ENCODE measurements around the gene ABHD16A.

ABHD16A gene

DNA sequence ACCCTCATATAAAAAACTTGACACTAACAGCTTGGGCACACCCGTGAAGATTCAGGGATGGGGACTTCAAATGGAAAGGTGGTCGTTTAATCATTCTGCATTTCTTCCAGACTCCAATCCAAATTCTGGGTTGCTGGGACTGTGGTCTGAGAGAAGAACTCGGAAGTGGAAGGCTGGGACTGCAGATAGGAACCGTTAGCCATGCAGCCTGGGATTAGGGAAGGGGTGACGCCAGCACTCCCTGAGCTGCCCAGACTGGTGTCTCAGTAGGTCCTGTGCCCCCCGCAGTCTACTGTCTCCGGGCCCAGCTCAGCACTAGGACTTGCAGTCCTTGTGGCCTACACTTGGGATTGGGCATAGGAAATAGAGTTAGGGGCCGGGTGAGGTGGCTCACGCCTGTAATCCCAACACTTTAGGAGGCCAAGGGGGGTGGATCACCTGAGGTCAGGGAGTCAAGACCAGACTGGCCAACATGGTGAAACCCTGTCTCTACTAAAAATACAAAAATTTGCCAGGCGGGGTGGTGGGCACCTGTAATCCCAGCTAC is 33.7 kb upstream of the ABHD16A start:
- TF ChIP-seq, protein P1, sequence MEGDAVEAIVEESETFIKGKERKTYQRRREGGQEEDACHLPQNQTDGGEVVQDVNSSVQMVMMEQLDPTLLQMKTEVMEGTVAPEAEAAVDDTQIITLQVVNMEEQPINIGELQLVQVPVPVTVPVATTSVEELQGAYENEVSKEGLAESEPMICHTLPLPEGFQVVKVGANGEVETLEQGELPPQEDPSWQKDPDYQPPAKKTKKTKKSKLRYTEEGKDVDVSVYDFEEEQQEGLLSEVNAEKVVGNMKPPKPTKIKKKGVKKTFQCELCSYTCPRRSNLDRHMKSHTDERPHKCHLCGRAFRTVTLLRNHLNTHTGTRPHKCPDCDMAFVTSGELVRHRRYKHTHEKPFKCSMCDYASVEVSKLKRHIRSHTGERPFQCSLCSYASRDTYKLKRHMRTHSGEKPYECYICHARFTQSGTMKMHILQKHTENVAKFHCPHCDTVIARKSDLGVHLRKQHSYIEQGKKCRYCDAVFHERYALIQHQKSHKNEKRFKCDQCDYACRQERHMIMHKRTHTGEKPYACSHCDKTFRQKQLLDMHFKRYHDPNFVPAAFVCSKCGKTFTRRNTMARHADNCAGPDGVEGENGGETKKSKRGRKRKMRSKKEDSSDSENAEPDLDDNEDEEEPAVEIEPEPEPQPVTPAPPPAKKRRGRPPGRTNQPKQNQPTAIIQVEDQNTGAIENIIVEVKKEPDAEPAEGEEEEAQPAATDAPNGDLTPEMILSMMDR (IDR thresholded peaks at IDR 0.05; ENCODE audit: low read depth, low read length, missing control alignments): no peak
- peak overlapping the region; percentile 99 for H3K4me3 ChIP-seq (ENCODE audit: low read depth, low read length)
- in situ Hi-C loops (cut with HindIII; ENCODE audit: low sequenced_read_pairs): no loop called here
- DNase-seq (ENCODE audit: low read depth): no peak

DNA sequence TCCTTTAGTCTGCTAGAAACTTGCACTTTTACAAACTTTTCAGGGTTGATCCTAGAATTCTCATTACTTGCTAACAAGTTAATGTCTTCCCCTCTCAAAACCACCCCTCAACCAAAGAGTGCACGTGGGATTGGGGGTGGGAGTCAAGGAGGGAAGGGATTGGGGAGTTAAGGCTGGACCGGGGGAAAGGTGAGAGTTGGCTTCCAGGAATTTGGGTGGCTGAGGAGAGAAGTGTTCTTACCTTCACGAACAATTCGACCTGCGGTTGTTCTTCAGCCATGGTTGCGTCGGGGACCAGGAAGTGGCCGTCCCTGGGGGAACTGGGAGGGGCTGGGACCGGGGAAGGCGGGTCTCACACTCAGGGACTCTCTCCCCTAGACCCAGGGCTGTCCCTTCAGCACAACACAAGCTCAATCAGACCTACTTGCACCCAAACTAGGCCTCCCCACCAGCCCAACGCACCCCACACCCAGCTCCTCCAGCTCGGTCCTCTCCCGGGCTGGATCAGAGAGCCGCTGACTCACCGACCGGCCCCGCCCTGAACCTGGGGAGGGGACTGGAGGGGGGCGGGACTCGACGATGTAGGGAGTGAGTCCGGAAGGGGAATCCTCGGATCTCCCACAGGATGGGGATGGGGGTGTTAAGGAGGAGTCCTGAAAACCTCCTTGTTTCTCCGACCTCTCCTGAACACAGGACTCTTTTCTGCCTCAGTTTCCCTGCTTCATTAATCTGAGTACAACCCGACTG is 33.1 kb upstream of the ABHD16A start, which contains the start of gene CLIC1:
TSS of gene CLIC1 (minus strand) at position 510 of the 747 bp plus-strand sequence. CDS start at position 280, 230 bp downstream.
- in situ Hi-C loops (cut with HindIII; ENCODE audit: low sequenced_read_pairs): no loop called here
- peak; percentile 28 for DNase-seq (ENCODE audit: low read depth)
- TF ChIP-seq, protein P1 (IDR thresholded peaks at IDR 0.05; ENCODE audit: low read depth, low read length, missing control alignments): no peak
- H3K4me3 ChIP-seq (ENCODE audit: low read depth, low read length): peak within 1 kb of the TSS; percentile 99

DNA sequence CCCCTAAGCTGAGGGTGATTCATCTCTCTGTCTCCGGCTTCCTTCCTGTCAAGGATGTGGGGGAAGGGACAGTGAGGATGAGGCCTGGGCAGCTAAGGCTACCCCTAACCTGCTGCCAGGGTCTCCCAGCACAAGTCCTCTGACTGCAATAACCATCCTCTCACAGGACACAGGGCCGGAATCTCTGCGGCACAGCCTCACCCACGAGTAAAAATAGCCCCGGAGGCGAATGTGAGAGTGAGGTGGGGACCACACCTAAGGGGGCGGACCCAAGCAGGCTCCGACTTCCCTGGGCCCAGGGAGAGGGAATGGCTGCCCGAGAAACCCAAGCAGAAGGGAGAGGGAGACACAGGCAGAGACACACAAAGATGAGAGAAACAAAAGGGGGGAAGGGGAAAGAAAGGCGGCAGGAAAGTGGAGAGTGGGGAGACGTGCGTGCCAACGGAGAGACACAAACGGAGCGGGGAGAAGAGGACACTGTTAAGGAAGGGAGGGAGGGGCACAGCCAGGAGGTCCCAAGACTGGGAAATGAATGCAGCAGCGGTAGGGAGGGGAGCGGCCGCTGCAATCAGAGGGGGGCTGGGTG is 31.8 kb upstream of the ABHD16A start:
- in situ Hi-C loops (cut with HindIII; ENCODE audit: low sequenced_read_pairs): loop anchor here (5.0 kb wide), 1 partner anchor 43 kb away; no protein-coding TSS in a partner anchor
- DNase-seq (ENCODE audit: low read depth): no peak
- TF ChIP-seq, protein P1 (IDR thresholded peaks at IDR 0.05; ENCODE audit: low read depth, low read length, missing control alignments): no peak
- H3K4me3 ChIP-seq (ENCODE audit: low read depth, low read length): peak overlapping the region; percentile 99

DNA sequence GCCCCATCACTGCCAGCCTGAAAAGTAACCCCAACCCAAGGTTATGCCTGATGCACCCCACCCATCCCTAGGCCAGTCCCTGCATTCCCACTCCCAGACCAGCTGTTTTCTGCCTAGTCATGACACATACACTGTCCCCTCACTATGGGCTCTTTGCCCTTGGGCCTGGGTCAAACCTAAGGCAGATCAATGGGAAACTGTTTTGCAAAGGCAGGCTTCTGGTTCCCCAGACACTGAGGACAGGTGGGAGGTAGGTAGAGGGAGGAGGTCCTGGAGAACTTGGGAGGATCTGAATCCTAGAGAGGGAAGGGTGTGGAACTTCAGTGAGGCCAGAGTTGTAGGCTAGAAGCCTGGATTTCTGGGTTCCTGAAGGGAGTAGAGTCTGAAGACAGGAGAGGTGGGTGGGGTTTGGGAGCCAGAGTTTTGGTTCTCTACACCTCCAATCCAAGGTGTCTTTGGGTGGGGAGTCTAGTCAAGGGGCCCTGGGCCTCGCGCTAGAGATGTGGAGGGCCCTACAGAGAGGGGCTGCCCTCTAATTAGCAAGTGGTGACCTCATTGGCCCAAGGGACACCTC is 31.2 kb upstream of the ABHD16A start:
- in situ Hi-C loops (cut with HindIII; ENCODE audit: low sequenced_read_pairs): loop anchor here (5.0 kb wide), 1 partner anchor 42 kb away; no protein-coding TSS in a partner anchor
- TF ChIP-seq, protein P1 (IDR thresholded peaks at IDR 0.05; ENCODE audit: low read depth, low read length, missing control alignments): no peak
- no peak for DNase-seq (ENCODE audit: low read depth)
- peak overlapping the region; percentile 99 for H3K4me3 ChIP-seq (ENCODE audit: low read depth, low read length)

DNA sequence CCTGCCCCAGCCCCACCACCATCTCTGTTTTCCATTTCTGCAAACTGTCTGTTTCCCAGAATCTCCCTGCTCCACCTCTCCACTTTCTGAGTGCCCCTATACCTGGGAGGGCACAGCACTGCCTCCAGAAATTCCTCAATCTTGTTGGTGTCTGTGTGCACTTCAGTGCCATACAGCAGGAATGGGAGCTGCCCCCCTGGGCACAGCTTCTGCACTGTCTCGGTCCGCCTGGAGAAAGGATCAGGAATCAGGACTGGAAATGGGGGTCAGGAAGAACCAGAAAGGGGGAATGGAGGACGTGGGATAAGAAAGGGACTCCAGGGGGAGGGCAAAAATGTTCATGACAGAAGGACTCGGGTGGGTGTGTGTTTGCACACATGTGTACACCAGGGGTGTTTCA is 30.6 kb upstream of the ABHD16A start:
- H3K4me3 ChIP-seq (ENCODE audit: low read depth, low read length): peak overlapping the region; percentile 99
- no peak for DNase-seq (ENCODE audit: low read depth)
- in situ Hi-C loops (cut with HindIII; ENCODE audit: low sequenced_read_pairs): loop anchor here (5.0 kb wide), 1 partner anchor 41 kb away; no protein-coding TSS in a partner anchor
- TF ChIP-seq, protein P1 (IDR thresholded peaks at IDR 0.05; ENCODE audit: low read depth, low read length, missing control alignments): no peak

DNA sequence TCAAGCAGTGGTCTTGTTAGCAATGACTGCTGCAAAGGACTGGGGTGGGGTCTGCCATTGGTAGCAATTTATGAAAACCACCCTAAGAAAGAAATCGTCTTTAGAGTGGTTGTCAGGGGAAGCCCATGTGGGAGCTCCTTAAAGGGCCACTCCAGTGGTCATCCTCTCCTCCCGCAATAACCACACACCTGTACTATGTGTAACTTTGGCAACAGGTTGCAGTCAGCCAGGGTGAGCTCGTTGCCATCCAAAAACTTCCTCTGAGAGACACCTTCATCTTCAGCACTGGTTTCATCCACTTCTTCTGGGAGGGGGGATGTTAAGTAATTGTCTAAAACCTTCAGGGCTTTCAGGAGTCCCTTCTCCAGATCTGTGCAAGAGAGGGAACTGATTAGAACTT is 28.9 kb upstream of the ABHD16A start:
- TF ChIP-seq, protein P1 (IDR thresholded peaks at IDR 0.05; ENCODE audit: low read depth, low read length, missing control alignments): no peak
- no peak overlapping the region for H3K4me3 ChIP-seq (ENCODE audit: low read depth, low read length)
- in situ Hi-C loops (cut with HindIII; ENCODE audit: low sequenced_read_pairs): loop anchor here (5.0 kb wide), 1 partner anchor 40 kb away; no protein-coding TSS in a partner anchor
- no peak for DNase-seq (ENCODE audit: low read depth)

Measured in astrocyte of the cerebellum (primary cell).